ENCODE results near the gene CD300LD.
"Not testable (repeated sequence)": the region's sequence is repeated elsewhere in the genome, so short reads cannot be mapped to it uniquely, and the experiment has no call there.

Gene CD300LD

DNA sequence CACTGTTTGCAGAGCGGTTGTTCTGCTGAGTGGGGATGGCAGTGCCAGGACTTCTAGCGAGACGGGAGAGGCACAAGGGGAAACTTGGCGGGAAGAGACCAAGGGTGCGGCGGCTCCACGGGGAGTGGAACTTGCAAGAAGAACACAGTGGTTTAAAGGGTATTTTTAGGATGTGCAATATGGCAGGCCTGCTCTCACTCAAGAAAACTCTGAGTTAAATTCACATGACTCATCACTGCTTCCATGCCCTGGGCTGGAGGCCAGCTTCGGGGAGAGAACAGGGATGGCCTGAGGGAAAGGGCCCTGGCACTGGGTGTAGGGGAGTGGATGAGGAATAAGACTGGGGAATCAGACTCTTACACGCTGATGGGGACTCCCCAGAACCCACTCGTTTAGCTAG, 13.3 kb upstream of the CD300LD start:
- peak; percentile 82 for DNase-seq

GRCh38 chr17:74604761-74605160, 12.7 kb upstream of the CD300LD start:
- no peak for DNase-seq

DNA sequence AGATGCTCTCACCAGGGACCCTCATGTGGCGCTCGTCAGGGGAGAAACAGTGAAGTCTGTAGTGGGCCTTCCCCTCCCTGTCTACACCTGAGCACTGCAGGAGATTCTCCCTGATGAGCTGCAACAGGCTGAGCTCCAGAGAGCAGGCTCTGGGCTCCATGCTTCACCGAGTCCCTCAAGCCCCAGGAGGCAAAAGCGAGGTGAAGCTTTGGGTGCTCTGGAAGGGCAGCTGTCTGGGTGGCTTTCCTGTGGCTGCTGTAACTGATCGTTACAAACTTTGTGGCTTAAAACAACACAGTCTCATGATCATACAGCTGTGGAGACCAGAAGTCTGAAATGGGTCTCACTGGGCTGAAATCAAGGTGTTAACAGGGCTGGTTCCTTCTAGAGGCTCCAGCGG, 12.1 kb upstream of the CD300LD start:
- no peak for DNase-seq

DNA sequence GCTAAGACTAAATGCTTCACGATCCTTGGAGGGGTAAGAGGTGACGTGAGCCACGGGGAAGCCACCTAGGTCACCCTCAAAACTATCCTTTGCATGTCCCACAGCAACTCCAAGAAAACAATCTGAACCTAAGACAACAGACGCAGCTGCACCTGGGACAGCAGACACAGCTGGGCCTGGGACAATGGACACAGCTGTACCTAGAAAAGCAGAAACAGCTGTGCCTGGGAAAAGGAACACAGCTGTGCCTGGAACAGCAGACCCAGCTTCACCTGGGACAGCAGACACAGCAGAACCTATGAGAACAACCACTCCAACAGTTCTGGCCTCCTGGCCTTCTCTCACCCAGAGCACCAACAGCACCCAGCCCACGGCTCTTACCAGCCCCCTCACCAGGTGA, 11.7 kb upstream of the CD300LD start:
- no peak for DNase-seq

- DNase-seq: no peak
These were observed 11.1 kb upstream of the CD300LD start for GRCh38 chr17:74603037-74603635.

- peak; percentile 23 for DNase-seq
These were observed 10.0 kb upstream of the CD300LD start for GRCh38 chr17:74601944-74602572.

DNA sequence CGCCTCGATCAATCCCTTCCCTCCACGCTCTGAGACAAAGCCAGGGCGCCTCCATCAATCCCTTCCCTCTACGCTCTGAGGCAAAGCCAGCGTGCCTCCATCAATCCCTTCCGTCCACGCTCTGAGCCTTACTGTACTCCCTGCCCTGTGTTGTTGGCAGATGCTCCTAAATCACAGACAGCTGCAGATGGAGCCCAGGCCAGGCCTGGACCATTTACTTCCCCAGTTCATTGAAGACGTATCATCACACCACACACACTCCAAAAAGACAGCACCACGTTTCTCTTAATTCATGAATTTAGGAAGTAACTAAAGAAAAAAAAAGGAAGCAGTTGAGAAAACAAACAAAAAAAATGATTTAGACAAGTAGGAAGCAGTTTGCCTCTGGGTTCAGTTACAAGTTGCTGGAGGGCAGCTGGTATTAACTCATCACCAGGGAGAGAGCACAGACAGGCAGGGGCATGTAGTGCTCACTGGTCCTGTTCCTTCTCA, 7.4 kb upstream of the CD300LD start:
- DNase-seq: no peak

DNA sequence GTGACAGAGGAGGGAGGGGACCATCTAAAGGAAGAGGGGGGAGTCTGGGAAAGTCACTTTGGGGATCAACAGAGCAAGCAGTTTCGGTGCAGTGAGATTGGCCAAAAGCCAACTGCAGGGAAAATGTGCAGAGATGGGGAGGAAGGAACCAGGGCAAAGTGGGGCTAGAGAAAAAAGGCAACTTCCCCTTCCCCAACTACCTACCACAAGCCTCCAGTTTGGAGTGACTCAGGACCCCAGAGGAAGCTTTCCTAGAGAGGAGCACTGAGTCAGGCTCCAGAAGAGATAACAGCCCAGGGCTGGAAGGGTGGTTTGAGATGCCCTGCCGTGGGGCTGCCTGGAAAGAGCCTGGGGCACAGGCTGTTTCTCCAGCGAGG, 6.9 kb upstream of the CD300LD start:
- no peak for DNase-seq

- no peak for DNase-seq
These were observed 6.4 kb upstream of the CD300LD start for GRCh38 chr17:74598346-74599022.

GRCh38 chr17:74597069-74597790, 5.1 kb upstream of the CD300LD start:
- DNase-seq: no peak

GRCh38 chr17:74595037-74595750, 3.1 kb upstream of the CD300LD start:
- DNase-seq: no peak

DNA sequence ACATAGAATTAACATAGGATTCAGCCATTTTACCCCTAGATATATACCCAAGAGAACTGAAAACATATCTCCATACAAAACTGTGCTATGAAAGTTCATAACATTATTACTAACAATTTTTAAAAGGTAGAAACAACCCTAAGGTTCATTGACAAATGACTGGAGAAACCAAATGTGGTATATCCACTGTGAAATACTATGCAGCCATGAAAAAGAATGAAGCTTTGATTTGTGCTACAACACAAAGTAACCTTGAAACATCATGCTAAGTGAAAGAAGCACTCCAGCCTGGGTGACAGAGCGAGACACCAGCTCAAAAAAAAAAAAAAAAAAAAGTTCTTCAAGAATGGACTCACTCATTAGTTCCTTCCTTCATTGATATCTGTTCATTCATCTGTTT, 580 bp downstream of the CD300LD start:
- no peak for DNase-seq

- no peak for DNase-seq
These were observed 6.4 kb downstream of the CD300LD start for GRCh38 chr17:74585711-74586110.

GRCh38 chr17:74584292-74585060, 7.6 kb downstream of the CD300LD start:
- no peak for DNase-seq

- DNase-seq: no peak
These were observed 9.4 kb downstream of the CD300LD start for GRCh38 chr17:74582633-74583032.

- no peak for DNase-seq
These were observed 12.2 kb downstream of the CD300LD start for GRCh38 chr17:74579900-74580299.

DNA sequence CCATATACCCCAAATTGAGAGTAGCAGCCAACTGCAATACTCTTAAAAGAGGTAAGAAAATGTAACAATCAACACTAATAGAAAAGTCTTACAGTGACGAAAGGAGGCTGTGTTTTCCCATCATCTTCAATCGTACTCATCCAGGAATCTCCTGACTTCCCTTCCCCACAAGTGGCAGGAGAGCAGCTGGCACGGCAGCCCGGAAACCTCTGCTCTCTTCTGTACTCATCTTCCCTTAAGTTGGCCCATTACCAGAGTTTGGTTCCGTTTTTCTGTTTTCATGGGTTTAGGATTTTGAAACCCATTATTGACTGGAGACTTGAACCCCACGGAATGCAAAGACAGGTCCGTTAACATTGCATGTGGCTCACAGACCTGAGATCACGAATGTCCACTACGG, 13.1 kb downstream of the CD300LD start:
- no peak for DNase-seq

GRCh38 chr17:74574489-74575142, 17.5 kb downstream of the CD300LD start:
- no peak for DNase-seq

- DNase-seq: not testable (repeated sequence)
These were observed 18.4 kb downstream of the CD300LD start for GRCh38 chr17:74573635-74574034.

DNA sequence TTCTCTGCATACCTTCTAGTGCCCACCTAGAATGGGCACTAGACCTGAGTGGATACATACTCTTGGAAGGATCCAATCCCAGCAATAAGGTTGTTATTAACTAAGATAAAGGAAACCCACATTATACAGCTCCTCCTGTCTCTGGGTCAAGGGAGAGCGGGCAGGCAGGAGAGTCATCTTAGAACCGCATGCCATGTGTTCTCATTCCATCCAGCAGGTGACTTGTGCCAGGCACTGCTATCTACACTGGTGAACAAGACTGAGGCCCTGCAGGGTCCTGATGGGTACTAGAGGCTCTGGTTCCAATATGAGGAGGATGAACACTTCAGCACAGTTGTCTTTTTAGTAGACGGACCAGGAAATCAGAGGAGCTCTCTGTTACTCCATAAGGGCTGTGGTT, 18.9 kb downstream of the CD300LD start:
- DNase-seq: no peak

GRCh38 chr17:74571621-74572270, 20.3 kb downstream of the CD300LD start:
- DNase-seq: no peak
